ENCODE results near the gene CECR2. TPM values are rescaled to one million over a fixed set of nuclear protein-coding genes. Genes with fewer than 3 reads are reported as not detected.

CECR2 gene
- total and polyA plus RNA-seq, 10 of the 15 experiments (the other 5 are each of a cell fraction or from before 2014, with no cell fraction given): 0.01 to 0.08 (median 0.01) TPM; not detected in 7

- TF ChIP-seq, protein P1, sequence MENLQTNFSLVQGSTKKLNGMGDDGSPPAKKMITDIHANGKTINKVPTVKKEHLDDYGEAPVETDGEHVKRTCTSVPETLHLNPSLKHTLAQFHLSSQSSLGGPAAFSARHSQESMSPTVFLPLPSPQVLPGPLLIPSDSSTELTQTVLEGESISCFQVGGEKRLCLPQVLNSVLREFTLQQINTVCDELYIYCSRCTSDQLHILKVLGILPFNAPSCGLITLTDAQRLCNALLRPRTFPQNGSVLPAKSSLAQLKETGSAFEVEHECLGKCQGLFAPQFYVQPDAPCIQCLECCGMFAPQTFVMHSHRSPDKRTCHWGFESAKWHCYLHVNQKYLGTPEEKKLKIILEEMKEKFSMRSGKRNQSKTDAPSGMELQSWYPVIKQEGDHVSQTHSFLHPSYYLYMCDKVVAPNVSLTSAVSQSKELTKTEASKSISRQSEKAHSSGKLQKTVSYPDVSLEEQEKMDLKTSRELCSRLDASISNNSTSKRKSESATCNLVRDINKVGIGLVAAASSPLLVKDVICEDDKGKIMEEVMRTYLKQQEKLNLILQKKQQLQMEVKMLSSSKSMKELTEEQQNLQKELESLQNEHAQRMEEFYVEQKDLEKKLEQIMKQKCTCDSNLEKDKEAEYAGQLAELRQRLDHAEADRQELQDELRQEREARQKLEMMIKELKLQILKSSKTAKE (IDR thresholded peaks at IDR 0.05; ENCODE audit: low read depth, poor library complexity, severe bottlenecking): no peak
- TF ChIP-seq EZH2 (IDR thresholded peaks at IDR 0.05; ENCODE audit: borderline replicate concordance, control insufficient read depth, low read depth, low read length) (no peak), MAX (IDR thresholded peaks at IDR 0.05; ENCODE audit: low read depth, low read length) (no peak), SUPT20H (IDR thresholded peaks at IDR 0.05; ENCODE audit: borderline replicate concordance, control insufficient read depth, low read depth, low read length) (no peak), SIN3A (IDR thresholded peaks at IDR 0.05; ENCODE audit: low read depth, low read length) (no peak)
- TF ChIP-seq, protein P2, sequence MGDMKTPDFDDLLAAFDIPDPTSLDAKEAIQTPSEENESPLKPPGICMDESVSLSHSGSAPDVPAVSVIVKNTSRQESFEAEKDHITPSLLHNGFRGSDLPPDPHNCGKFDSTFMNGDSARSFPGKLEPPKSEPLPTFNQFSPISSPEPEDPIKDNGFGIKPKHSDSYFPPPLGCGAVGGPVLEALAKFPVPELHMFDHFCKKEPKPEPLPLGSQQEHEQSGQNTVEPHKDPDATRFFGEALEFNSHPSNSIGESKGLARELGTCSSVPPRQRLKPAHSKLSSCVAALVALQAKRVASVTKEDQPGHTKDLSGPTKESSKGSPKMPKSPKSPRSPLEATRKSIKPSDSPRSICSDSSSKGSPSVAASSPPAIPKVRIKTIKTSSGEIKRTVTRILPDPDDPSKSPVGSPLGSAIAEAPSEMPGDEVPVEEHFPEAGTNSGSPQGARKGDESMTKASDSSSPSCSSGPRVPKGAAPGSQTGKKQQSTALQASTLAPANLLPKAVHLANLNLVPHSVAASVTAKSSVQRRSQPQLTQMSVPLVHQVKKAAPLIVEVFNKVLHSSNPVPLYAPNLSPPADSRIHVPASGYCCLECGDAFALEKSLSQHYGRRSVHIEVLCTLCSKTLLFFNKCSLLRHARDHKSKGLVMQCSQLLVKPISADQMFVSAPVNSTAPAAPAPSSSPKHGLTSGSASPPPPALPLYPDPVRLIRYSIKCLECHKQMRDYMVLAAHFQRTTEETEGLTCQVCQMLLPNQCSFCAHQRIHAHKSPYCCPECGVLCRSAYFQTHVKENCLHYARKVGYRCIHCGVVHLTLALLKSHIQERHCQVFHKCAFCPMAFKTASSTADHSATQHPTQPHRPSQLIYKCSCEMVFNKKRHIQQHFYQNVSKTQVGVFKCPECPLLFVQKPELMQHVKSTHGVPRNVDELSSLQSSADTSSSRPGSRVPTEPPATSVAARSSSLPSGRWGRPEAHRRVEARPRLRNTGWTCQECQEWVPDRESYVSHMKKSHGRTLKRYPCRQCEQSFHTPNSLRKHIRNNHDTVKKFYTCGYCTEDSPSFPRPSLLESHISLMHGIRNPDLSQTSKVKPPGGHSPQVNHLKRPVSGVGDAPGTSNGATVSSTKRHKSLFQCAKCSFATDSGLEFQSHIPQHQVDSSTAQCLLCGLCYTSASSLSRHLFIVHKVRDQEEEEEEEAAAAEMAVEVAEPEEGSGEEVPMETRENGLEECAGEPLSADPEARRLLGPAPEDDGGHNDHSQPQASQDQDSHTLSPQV (IDR thresholded peaks at IDR 0.05): no peak
Measured at GRCh38 chr22:17569971-17570511, 200.8 kb downstream of the CECR2 start (continued).
